ENCODE results near the gene SLC24A3.

The SLC24A3 gene

DNA sequence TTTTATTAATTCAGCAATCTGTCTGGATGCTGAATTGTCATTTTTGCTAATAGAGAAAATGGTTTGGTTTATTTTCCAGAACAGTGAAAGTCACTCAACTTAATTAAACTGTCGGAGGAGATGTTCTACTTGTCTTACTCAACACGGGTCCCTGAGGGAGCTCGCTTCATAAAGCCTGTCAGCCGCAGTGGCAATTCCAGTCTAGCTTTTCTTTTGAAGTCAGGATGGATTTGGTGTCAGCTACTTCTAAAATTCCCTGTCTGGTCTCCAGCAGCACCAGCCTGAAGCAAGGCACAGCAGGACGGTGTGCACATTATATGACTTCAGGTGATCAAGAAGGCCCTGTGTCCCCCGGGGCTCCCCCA is 261.5 kb downstream of the SLC24A3 start:
- DNase-seq = no peak

- no peak for DNase-seq
Measured at GRCh38 chr20:19478320-19478895, 266.0 kb downstream of the SLC24A3 start.

DNA sequence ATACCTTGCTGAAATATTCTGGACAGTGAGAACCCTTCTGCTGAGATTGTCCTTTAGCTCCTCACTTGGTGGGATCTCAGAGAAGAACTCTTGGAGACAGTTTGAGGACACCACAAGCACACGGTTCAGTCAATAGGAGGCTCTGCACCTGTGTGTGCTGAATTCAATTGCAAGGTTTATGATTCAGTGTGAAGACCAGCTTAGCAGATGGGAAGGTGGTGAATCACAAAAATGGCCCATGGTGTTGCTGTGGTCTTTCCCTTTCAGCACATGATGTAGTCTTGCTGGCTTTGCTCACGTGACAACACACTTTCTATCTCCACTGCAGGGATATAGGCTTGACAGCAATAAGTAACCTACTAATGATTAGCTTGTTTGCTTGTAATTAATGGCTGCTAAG is 270.3 kb downstream of the SLC24A3 start:
- DNase-seq = no peak

DNA sequence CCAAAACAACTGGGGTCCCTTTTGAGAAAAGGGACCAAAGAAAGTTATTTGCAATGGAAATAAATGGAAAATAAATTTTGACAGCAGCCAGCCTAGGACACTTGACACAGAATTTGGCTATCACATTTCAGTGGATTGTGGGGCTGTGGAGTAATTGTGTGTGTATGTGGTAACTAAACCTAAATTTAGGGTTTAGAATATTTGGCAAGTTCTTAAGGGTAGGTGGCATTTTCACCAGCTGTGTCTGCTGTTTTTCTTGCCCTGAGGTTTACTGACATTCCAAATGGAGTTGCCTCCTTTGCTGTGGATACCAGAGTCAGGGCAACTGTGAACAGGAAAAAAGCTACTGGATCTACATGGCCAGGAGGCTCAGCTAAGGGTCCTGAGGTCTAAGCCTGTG is 270.9 kb downstream of the SLC24A3 start:
- no peak for DNase-seq

GRCh38 chr20:19486446-19486845 is 274.0 kb downstream of the SLC24A3 start:
- DNase-seq = no peak

DNA sequence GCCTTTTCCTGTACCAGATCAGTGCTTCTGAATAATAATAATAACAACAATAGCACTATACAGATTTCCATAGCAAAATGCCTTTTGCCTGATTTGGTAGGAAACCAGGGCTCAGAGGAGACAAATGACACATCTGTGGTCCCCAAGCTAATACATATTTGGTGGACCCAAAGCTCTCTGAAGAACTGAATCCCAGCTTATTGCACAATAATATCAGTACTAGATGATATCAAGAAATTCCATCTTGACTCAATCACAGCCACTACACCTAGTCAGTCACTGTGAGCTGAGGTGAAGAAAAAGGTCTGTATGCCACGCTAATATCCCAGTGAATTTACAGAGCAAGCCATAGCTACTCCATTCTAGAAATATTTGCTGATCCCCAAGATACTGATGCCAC is 275.0 kb downstream of the SLC24A3 start:
- no peak for DNase-seq

DNA sequence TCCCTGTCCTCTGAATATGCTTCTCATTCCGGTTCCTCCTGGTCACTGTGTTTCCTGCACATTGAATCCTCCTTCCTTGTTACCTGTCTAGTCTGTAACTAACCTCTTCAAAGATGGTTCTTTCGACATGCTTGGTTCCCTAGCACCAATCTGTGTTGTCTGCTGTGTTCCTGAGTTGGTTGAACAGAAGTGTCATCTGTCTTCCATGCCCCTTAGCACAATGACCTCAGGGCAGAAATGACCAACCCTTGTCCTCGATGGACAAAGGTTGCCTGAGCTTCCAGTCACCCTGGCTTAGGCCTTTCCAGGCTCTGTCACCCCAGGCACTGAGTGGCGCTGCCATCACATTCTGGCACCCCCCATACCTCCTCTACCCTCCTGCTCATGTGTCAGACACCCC is 278.8 kb downstream of the SLC24A3 start:
- no peak for DNase-seq

DNA sequence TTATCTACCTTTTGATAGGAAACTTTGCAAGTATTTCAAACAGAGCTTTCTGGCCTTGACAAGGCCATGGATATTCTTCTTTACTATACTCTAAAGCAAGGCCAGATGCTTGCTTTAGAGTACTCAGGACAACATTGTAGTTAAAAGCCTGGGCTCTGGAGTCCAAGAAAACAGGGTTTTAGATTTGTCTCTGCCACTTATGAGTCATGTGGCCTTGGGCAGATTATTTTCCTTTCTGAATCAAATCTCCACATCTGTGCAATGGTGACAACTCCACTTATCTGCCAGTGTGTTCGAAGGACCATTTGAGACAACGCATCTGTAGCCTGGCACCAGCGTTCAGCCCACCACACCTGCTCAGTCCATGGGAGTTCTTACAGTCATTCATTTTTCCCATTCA is 279.7 kb downstream of the SLC24A3 start:
- DNase-seq = no peak

DNA sequence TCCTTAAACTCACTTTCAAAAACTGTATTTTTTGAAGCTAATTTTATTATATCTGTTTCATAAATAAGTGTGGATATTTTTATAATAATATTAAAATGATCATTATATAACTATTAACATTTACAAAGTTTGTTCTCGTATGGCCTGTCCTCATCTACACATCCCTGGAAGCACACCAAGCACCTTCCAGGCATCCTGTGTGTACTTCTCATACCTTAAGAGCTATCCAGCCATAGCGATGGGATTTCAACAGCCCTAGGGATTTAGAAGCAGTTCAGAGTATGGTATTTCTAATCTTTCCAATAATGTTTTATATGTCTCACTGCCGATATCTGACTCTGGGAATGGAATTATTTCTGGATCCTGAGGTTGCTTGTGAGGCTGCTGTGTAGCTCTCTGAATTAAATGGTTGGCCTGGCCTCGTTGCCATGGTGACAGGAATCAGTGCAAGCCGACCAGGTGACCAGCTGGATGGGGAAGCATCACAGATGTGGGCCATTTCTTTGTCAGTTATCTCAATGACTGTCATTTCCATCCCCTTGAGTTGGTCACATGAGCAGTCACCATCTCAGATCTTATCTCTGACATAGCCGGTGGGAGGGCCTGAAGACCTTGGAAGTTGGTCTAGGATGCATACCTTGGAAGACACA is 280.4 kb downstream of the SLC24A3 start:
- DNase-seq = no peak

DNA sequence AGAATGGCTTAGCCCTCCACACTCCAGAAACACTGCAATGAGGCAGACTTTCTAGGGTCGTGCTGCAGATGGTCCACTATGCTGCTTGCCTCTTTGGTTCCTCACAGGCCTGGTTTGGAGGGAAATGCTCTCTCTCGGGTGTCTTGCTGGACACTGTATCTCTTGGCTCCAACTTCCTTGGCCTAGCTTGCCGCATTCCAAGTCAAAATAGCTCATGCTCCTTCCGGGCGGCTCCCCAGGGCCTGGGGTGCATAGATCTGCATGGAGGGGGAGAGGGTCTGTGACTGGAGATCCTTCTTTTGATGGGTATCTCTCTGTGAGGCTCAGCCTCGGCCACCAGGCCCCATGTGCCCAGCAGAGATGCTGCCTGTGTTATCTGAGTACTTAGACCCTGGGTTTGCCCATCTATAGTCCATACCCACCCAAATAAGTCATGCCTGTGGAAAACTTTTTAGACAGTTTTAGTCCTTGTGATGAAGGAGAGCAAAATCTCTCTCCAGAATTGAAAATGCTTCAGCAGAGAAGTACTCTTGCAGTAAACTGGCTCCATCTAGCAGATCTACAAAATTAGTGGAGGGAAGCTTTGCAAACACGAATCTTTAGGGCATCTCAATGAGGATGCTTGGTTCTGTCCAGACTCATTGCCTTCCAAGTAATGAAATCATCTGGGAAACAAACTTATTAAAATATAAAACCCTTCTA is 281.5 kb downstream of the SLC24A3 start:
- no peak for DNase-seq

DNA sequence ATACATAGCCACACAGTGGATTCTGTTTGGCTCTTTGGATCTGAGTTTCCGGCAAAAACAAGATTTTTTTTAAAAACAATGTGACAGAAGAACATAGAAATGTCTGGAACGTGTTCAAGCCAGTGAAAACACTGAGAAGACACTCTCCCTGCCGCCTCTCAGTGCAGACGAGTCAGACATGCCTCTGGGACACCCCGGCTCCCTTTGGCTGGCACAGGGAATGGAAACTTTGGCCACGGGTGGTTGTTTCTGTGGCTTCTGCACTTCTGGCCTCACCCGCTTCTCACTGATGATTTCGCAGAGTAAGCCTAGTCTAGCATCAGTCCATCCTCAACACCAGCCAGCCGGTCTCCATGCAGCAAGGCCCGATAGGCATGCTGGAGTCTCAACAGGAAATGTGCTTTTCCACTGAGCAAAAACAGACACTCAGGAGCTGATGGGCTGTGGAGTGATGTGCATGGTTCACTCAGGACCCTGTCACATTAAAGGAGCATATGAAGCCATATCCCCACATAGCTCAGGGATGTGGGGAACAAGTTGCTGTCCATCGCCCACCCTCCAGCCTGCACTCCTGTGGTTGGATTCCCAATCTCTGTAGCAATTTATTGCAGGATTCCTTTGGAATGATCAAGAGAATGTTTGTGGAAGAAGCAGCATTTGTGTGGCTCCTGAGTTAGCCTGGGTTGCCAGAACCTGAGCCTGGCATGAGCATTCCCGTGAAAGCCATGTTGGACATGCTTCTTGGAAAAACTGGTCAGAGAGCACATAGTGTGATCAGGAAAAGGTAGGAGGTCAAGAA is 283.7 kb downstream of the SLC24A3 start:
- no peak for DNase-seq

DNA sequence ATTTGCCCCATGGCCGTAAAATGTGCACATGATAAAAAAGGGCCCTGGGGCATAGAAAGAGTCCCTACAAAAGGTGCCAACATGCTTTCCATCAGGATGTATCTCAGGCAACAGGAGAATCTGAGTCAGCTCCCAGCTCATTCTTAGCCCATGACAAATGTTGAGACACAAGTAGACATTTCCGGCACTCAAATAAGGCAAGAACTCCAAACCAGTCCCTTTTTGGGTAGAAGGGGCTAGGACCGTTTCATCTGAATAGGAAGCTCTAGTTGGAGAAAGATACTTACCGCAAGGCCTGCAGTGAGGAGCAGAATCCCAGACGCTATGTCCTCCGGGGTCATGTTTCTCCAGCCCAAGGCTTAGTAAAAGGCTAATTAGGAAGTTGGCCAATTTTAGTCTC is 284.6 kb downstream of the SLC24A3 start:
- DNase-seq = no peak

DNA sequence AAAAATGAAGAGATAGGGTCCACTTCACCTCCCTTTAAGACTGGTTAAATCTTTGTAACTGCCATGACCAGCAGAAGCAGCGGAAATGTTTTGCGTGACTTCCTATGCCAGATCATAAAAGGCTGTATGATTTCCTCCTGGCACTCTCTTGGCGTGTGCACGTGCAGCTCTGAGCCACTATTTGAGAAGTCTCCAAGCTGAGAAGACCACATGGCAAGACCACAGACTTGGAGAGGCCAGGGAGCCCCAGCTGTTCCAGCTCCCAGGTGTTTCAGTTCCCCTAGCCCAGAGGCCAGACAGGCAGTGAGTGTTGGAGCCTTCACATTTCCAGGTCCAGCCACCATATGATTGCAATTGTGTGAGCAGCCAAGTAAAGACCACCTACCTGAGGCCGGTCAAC is 286.3 kb downstream of the SLC24A3 start:
- no peak for DNase-seq

- no peak for DNase-seq
Measured at GRCh38 chr20:19501476-19502115, 289.2 kb downstream of the SLC24A3 start.

DNA sequence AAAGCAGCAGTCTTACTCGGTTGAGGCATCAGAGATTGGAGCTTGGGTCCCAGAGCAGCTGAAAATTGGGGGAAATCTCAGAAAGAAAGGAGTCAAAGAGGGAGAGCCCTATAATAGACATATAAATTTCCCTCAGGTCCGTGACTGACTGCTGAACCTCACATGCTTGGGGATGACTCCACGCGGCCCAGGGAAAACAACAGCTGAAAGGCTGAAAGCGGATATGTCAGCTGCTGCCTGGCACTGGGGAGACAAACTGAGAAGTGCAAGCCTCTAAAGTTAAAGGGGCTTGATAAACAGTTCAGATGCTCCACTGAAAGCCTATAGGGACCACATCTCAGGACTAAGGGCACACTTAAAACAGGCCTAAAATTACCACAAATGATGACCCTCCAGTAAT is 289.7 kb downstream of the SLC24A3 start:
- no peak for DNase-seq

- DNase-seq = no peak
Measured at GRCh38 chr20:19504251-19504650, 291.8 kb downstream of the SLC24A3 start.

- DNase-seq = no peak
Measured at GRCh38 chr20:19506021-19506420, 293.6 kb downstream of the SLC24A3 start.

DNA sequence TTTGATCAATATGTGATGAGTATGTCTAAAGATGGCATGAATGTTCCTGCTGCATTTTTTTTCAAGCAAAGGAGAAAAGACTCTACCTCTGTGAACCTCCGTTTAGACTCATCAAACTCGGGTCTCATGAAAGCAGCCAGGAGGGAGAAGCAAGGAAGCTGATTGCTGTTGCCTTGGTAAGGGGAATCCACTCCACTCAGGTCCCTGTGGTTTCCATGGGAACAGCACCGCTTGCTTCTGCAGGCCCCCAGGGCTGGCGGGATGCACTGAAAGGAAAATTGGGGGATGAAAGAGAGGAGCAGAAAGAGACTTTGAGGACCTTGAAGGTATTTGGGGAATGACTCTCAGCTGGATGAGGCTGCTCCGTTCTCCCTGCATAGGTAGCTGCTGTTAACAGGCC is 296.0 kb downstream of the SLC24A3 start:
- no peak for DNase-seq

- DNase-seq = no peak
Measured at GRCh38 chr20:19510611-19511010, 298.2 kb downstream of the SLC24A3 start.

DNA sequence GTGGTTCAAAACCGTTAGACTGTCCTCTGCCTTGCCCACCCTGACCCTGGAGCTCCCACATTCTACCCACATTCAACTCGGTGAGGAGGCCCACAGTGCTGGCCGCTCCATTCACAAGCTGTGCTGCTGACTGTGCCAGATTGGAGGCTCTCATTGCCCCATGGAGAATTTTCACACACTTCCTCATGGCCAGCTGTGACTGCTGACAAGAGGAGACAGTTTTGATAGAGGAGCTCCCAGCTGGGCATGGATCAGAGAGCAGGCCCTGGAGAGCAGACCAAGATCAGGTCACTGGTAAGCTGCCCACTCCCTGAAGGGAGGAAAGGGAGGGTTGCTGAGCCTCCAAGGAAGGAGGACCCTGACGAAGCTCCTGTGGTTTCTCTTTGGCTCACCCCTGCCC is 299.5 kb downstream of the SLC24A3 start:
- DNase-seq = no peak

DNA sequence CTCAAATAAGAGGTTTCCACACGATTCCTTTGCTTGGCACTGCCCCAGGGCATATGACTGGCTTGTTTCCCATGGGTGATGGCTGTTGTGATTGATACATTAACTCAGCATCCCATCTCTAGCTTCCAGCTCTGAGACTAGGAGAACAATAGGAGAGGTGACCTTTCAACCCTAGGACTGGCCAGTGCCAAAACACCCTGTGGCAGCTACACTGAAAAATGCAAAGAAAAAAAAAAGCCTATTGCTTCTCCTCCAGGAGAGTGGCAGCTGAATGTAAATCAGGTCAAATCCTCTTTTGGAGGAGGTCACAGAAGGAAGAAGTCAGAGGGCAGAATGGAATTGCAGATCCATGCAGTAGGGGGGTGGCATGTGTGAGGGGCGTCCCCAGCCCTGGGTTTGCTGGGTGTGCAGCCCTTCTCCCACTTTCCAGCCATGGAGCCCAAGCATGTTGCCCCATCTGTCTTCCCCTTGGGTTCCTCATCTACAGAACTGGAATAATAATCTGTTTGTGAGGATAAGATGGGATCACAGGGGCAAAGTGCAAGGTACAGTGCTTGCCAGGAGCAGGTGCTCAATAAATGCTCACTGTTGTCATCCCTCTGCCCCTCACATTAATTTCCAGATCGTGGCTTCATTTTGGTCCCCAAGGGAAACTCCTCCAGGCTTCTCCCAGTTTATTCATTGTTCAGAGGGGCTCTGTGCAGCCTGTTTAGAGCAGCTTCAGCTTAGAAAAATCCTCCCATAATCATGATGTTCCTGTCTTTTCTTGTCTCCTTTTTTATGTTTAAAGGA is 300.6 kb downstream of the SLC24A3 start:
- no peak for DNase-seq

GRCh38 chr20:19515074-19515473 is 302.6 kb downstream of the SLC24A3 start:
- DNase-seq = no peak
